GM19397 (cell line): Measurements from ENCODE around the gene SELENOO.

Source experiments
- ATAC-seq: cut with Tn5 transposase; IDR thresholded peaks from one replicate; pipeline ENCODE4 v1.9.1; 2021; ENCODE audit warnings: mild to moderate bottlenecking, moderate library complexity; ENCODE audit not compliant: unreplicated experiment

The SELENOO gene

DNA sequence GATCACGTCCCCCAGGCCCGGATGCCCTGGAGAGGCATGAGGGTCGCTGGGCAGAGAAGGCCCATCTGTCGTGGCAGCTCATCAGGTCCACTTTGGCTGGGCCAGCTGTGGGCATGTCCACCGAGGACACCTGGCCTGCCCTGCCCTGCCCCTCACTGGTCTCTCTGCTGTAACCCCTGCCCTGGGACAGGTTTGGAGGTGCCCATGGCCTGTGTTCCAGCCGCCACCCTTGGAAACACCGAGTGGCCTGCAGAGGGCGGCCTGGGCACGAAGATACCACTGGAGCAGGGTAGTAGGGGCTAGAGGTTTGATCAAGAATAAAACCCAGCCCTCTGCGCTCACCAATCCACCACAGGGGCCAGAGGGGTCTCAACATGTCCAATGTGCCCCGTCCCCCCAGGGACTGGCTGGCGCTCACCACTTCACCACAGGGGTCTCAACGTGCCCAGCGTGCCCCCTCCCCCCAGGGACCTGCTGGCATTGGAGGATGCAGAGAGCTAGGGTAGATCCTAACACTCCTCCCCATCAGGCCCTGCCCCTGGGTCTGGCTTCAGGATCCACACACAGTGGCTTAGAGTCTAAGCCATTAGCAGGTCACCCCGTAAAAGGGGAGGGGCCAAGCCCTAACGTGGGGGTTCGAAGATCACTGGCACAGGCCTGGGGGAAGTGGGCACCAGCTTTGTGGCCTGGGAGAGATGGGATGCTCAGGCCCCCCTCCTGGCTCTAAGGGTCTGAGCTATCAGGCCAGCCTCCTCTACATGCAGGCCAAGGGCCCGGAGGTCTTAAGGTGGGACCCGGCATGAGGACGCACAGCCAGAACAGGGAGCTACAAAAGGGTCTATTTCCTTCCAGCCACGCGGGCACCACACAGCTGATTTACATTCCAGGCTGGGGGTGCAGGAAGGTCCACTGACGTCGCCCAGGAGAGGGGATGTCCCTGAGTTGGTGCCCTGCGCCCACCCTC, 51.6 kb downstream of the SELENOO start:
- no peak for ATAC-seq

DNA sequence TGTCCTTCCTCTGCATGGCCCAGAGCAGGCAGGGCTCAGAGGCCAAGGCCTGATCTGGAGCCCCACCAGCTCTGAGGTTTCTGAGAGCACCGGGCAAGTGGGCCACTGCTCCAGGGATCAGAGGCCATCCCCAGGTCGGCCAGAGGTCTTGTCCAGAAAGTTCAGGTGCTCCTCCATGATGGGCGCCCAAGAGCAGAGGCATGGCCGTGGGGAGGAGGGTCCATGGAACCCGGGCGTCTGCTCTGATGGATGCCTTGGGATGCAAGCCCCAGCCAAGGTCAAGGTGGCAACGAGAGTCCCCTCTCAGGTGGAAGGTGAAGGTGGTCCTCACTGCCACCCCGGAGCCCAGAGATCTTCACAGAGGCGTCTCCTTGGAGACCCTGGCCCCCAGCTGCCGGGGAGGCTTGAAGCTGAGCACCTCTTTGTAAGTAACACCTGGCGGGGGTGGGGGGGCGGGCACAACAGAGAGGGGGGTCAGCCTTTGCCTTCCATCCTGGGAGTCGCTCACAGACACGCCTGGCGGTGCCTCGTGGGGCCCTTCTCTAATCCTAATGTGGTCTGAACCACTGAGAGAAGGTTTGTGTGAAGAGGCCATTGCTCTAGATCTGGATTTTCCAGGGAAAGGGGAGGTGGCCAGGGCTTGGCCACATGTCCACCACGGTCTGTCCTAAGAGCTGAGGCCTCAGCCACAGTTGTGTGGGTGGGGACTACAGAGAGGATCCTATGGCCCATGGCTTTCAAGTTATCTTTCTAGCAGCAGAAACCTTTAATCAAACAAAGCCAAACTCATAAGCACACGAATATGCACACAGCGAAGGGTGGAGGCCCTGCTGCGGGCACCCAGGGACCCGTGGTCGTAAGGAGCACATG, 52.5 kb downstream of the SELENOO start:
- ATAC-seq: no peak

DNA sequence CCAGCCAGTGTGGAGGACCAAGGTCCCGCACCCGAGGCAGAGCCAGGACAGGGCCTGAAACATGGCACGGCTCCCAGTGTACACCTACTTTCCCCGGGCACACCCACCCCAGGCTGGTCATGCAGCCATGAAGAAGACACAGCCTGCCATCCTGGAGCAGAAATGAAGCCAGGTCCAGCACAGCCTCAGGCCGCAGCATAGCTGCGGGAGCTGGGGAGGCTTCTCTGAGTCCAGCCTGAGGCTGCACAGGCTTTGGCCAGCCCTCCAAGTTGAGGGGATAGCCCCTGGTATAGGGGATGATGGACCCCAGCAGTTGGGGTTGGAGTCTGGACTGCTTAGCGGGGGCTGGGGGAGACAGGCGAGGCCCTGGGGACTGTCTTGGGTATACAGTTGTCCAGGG, 53.1 kb downstream of the SELENOO start:
- no peak for ATAC-seq

DNA sequence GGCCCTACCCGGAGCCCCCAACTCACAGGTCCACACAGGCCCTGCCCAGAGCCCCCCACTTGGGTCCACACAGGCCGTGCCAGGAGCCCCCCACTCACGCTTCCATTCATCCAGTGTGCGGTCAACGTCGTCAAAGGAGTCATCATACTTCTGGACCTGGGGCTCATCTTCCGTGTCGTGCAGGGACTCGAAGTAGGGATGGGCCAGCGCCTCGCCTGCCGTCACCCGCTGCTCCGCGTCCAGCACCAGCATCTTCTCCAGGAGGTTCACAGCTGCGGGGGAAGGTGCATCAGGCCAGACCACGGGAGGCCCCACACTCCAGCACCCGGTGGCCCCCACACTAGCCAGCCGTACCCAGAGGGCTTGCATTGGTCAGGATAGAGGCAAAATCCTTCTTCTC, 54.3 kb downstream of the SELENOO start:
- ATAC-seq: no peak

DNA sequence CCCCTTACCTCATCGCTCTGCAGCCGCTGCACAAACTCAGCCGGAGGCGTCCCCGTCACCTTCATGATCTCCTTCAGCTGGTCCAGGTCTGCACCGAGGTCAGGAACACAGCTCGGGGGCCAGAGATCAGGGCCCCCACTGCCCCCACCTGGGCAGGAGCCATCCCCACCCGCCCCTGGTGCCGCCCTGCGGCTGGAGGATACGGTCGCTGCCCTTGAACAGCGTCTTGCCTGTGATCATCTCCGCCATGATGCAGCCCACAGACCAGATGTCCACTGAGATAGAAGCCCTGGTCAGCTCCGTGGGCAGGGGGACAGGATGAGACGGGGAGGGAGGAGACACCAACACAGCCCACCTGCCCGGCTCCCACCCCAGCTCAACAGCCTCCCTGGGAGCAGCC, 54.8 kb downstream of the SELENOO start:
- no peak for ATAC-seq

DNA sequence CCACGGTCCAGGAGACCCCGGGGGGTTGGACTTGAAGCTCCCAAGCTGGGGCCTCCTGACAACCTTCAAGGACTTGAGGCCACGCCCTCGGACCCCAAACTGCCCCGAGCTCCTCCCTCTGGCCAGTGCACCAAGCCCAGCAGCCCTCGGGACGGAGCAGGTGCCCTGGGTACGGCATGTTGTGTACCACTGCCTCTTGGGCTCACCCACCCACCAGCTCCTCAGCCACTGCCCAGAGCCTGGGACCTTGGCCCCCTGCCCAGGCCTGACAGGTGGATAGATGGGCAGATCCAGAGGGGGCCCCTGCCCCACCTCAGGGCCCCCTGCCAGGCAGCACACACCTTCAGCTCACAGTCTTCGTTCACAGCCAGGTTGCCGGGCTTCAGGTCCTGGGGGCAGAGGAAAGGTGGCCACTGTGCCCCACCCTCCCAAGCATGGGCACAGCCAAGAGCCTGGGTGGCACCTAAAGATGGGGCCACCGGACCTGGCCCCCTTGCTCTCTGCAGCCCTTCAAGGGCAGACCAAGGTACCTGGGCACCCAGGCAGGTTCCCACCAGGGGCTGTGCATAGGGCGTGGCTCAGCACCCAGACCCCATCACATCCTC, 55.5 kb downstream of the SELENOO start:
- ATAC-seq: no peak

DNA sequence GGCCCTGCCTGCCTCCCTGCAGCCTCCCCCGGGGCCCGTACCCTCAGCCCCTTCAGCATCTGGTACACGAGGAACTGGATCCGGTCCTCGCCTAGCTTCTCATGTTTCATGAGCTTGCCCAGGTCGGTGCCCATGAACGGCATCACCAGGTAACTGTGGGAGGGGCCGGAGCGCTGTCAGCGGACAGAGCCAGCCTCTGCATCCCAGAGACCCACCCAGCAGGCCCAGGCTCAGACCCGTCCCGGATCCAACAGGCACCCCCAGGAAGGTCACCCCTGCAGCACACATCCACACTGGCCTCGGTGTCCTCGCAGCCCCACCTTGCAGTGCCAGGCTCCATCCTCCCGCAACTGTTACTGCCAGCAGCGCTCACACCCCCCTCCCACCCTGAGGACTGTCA, 56.2 kb downstream of the SELENOO start:
- no peak for ATAC-seq

DNA sequence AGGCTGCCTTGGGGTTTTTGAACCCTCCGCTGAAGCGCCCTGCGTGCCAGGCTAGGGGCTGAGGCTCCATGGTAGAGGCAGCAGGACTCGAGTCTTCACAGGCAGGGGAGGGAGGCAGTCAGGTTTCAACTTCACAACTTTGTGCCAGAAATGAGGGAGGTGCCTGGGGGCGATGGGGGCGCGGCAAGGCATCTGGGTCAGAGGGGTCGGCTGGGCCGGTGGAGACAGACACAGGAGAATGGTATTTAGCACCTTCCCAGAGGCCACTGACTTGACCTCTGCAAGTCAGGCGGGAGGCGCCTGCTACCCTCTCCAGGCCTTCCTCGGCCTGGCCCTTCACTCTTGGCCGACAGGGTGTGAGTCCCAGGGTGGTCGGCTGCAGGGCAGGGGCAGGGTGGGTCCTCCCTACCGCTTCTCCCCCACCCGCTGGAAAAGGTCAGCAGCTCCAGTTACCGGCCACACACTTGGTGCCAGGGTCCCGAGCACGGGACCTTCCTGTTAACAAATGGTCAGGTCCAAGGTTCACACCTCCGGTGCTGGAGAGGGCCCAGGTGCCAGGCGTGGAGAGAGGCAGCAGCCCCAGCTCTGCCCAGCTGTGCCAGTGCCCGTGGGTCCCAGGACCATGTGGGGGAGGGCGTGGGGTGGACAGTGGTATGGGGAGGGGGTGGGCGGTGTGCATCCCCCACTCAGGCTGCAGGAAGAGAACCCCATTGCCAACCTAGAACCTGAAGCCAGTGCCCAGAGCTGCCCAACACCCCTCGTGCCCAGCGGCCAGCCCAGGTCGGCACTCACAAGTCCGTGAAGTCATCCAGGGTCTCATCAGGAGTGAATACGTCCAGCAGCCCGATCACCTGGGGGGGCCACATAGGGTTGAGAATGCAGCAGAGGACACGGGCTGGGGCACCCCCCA, 56.9 kb downstream of the SELENOO start:
- ATAC-seq: no peak

DNA sequence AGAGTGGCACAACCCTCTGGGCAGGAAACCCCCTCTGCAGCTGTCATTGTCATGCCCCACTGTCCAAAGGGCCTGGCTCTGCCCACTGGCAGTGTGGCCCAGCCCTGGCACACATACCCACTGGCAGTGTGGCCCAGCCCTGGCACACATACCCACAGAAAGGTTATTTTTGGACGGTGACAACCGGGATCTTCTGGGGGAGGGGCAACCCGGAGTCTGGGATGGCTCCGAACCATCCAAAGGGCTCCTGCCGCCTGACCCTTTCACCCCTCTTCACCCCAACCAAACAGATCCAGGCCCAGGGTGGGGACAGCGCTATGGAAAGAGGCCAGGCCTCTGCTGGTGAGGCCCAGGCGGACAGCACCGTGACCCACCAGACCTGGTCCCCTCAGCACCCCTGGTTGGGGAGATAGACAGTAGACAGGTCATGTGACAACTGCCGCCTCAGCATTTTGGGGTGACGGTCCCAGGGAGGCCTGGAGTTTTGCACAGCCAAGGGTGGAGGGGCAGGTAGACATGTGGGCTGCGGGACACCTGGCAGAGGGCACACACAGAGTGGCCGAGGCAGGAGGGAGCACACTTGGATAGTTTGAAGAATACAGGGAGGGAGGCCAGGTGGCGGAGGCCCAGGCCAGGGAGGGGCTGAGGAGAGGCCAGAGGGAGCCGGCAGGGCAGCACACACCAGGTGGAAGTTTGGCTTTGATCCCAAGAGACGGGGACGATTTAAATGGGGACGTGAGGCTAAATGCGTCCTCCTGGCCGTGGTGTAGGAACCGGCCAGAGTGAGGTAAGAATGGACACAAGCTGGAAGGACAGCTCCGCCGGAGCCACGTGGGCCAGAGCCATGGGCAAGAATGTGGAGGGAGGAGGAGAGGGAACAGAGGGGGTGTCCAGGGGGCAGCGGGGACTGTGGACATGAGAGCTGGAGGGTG, 57.8 kb downstream of the SELENOO start:
- ATAC-seq: no peak

DNA sequence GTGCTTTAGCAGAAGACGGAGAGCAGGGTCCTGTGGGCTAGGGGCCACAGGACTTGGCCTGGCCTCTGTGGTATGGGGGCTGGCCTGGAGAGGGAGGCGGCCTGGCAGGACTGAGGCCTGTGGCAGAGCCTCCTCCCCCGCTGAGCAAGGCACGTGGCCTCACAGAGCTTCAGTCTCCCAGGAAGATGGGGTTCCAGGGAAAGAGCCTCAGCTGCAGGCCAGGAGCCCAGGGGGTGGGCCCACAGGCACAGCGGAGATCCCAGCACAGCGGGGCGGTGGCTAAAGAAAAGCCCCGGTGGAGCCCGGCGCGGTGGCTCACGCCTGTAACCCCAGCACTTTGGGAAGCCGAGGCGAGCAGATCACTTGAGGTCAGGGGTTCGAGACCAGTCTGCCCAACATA, 58.5 kb downstream of the SELENOO start:
- ATAC-seq: no peak

DNA sequence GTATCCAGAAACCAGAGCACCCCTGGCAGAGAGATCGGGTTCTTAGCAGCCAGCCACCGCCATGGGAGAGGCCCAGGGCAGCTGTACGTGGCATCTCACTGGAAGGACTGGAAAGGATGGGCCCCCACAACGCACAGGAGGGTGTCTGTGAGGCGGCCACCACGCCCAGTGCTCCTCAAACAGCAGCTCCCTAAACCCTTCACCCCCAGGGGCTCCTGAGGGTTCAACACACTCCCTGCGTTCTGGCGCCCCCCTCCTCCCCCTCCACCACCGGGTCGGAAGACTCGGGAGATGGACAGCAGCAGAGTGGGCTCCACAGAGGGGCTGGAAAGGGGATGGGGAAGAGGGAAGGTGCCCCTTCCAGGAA, 59.6 kb downstream of the SELENOO start:
- ATAC-seq: no peak

DNA sequence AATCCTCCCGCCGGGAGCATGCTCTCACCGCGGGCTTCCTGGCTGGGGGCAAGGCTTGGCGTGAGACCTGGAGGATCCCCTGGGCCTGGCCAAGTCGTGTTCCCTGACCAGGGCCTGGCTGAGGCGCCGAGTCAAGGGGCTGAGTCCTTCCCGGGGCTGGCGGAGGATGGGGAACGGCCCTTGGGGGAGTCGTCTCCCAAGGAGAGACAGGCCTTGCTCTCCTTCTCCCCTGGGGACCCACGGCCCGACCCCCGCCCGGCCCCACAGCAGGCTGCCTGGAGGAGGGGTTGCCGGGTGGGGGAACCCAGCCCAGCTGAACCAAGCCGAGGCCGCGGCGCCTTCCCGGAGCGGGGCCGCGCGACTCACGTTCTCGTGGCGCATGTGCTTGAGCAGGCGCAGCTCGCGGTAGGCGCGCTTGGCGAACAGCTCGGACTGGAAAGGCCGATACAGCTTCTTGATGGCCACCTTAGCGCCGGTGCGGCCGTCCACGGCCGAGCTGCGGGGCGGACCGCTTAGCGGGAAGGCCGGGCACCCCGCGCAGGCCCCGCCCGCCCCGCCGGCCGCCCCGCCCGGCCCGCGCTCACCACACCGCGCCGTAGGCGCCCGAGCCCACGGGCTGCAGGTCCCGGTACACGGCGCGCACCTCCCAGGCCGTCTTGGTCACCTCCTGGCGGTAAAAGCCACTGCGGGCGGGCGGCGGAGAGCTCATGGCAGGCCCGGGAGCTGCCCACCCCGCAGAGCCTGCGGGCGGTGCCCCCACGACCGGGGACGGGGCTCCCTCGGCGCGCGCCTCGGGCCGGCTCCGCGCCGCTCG, 60.2 kb downstream of the SELENOO start:
- peak; percentile 21 for ATAC-seq

DNA sequence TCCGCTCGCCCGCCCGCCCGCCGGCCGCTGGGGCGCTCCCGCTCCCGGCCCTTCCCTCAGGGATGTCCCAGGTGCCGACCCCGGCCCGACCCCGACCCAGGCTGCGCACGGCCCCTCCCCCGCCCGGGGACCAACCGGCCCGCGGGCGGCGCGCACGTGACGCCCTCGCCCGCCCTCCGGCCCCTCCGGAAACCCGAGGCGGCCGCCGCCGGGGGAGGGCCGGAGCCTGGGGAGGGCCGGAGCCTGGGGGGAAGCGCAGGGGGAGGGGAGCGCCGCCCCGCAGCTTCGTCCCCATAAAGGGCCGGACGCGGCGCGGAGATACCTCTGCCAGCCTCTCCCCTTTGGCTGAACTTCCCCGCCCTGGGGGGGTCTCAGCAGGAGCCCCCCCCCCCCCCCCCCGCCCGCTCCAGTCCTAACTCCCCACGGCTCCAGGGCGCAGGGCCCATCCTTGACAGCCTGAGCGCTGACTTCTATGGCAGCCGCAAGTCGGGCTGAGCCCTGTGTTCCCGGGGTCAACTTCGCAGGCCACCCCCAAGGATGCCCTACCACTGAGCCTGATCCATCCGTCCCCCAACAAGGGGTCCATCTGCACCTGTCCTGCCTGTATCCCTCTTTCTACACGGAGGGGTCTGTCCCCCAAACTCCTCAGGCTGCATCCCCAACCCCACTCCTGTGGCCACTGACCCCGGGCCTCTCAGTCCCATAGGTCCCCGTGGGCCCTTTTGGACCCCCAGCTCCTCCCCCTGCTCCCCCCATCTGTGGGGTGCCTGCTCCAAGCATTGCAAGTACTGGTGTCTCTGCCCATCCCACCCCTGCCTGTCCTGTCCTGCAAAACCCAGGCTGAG, 61.0 kb downstream of the SELENOO start, which contains the start of gene MAPK12:
TSS of gene MAPK12 (minus strand) at position 69 of the 845 bp plus-strand sequence. CDS start 174 bp downstream, outside the sequence.
- peak; percentile 53 for ATAC-seq

DNA sequence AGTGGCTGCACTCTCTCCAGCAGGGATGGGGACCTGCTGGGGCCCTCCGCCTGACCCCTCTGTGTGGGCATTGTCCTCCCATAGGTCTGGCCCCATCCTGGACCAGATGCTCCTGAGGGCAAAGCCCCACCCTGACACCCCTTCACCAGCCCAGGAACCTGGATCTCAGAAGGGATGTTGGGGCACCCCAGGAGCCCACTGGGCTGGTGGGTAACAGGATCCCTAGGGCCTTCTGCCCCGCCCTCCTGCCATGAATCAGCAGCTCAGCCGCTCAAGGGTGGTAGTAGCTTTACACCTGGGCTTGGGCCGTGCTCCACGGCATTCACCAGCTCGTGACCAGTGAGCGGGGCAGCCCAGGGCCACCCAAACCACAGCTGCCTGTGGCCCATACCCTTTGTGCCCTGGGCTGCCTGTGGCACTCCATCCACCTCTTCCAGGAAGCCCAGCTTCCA, 61.7 kb downstream of the SELENOO start:
- ATAC-seq: no peak

DNA sequence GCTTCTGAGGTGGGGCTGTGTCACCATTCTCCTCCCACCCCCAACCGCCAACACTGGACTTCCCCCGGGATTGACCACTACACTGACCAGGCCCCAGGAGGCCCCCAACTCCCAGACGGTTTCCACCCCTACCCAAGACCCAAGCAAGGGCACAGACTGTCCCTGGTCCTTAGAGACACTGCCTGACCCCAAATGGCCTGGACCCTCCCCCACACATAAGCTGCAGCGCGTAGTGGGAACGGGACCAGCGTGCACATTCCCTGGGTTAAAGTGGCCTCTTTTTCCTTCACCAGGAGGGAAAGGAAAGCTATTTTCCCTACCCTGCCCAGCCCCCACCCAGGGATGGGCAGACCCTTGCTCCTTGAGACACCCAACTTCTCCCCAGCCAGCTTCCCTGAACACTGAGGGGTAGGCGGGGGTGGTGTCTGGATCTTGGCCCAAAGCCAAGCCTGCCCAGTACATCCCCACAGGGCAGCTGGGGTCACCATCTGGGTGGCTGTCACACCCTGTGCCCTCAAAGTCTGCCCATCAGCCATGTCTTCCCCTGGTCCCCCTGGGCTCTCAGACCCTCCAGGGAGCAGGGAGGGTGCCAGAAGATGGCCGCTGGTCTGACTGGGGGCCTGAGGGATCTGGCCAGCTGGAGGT, 62.3 kb downstream of the SELENOO start:
- ATAC-seq: no peak

DNA sequence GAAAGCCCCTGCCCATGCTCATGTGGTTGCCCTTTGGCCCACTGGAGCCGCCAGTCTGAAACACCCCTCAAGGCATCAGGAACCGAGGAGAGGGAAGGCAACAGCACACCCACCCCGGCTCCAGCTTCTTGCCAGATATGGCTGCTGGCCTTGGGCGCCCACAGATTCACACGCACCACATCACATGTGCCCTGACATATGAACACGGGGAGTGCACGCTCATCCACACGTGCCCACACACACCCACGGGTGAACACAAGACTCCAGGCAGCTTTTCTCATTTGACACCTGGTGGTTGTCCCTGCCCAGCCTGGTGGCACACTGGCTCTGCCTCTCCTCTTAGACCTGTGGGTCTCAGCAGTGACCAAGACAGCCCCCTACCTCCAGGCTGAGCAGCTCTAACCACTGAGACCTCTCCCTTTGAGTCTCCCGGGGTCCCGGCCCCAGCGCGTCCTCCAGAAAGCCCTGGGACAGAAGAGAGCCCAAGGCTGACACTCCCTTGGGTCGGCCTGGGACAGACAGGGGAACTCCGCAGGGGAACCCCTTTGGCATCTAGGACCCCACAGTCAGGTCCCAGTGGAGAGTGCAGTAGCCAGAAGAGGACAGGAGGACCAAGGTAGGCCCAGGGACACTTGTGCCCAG, 63.4 kb downstream of the SELENOO start:
- no peak for ATAC-seq
